Kidney (tissue), 14 donors: ENCODE data around the gene PITPNC1. TPM values are rescaled to one million over a fixed set of nuclear protein-coding genes. Genes with fewer than 3 reads are reported as not detected.

Experiments
- DNase-seq, 5 donors: peaks; one replicate each; pipeline ENCODE4 v3.0.0-alpha.2; 2013 to 2020
- FAIRE-seq: peaks from 2 replicates; lab custom pipeline; 2012; peaks lifted over from hg19 to GRCh38; lab: Jason Lieb, UNC
- H3K27ac ChIP-seq, 2 donors: one replicate each; pipeline ENCODE4 v1.7.0; 2013; ENCODE audit warnings: low read depth in 2 of 2, low read length in 2 of 2, inconsistent platforms in 1 of 2
- H3K27me3 ChIP-seq: one replicate; pipeline ENCODE4 v1.7.1; 2013; ENCODE audit warnings: low read length, inconsistent platforms; ENCODE audit not compliant: control insufficient read depth, insufficient read depth
- H3K36me3 ChIP-seq, 3 donors: one replicate each; pipeline versions ENCODE4 v1.7.0 to v1.7.1; 2013; ENCODE audit warnings: low read length in 3 of 3, control low read depth in 1 of 3, inconsistent platforms in 1 of 3; ENCODE audit not compliant: insufficient read depth in 3 of 3, control insufficient read depth in 2 of 3
- H3K4me1 ChIP-seq, 3 donors: one replicate each; pipeline versions ENCODE4 v1.7.0 to v1.7.1; 2013; ENCODE audit warnings: low read length in 3 of 3, inconsistent platforms in 1 of 3, low read depth in 1 of 3; ENCODE audit not compliant: control insufficient read depth in 2 of 3, insufficient read depth in 2 of 3
- H3K4me3 ChIP-seq, 3 donors: one replicate each; pipeline versions ENCODE4 v1.7.0 to v1.8.1; 2013; ENCODE audit warnings: low read length in 3 of 3, control low read depth in 1 of 3, inconsistent platforms in 1 of 3
- H3K9ac ChIP-seq, 3 donors: one replicate each; pipeline versions ENCODE4 v1.7.0 to v1.7.1; 2013; ENCODE audit warnings: low read length in 3 of 3, control low read depth in 1 of 3, inconsistent platforms in 1 of 3
- H3K9me3 ChIP-seq, 3 donors: one replicate each; pipeline versions ENCODE4 v1.7.0 to v1.7.1; 2013; ENCODE audit warnings: low read length in 3 of 3, control low read depth in 1 of 3, inconsistent platforms in 1 of 3; ENCODE audit not compliant: control insufficient read depth in 2 of 3, insufficient read depth in 1 of 3
- CTCF ChIP-seq: IDR thresholded peaks from 3 replicates; pipeline ENCODE4 v1.5.1; 2012; ENCODE audit warnings: mild to moderate bottlenecking, moderate library complexity, borderline replicate concordance; ENCODE audit not compliant: insufficient read depth; ENCODE audit errors: extremely low read depth
- intact Hi-C: fragments of 100-400 bp; cut with DNase I; formaldehyde crosslinking; loops from one replicate; pipeline ENCODE4 v1.11.1; 2022
- polyA plus RNA-seq: library from polyadenylated mRNA; stranded (reverse); fragments of 350-450 nt; fragmentation: Illumina TruSeq; extraction: RNeasy Lipid Tissue Mini Kit (QIAGEN cat#74804); gene quantifications from one replicate; pipeline ENCODE4 v1.2.3, GENCODE V29; 2014; ENCODE audit warnings: low read depth, low replicate concordance; ENCODE audit not compliant: insufficient read depth
- total RNA-seq: library from RNA; stranded (reverse); fragmentation: NEBNext Ultra II Directional; extraction: Animal tissue kit (Norgen Biotek cat#: 25700); gene quantifications from one replicate; pipeline ENCODE4 v1.2.1, GENCODE V29; 2021
- donor health status: control.
- donor health status: control.
- donor health status: control.
- donor health status: control.
- donor health status: control.
- donor health status: DM: yes; HTN: yes; CAD: no.
- donor health status: Normal renal cell carcinoma (clear cell type).

Gene PITPNC1
- total and polyA plus RNA-seq, 2 donors from 2014 or later = 14.2 to 41.3 TPM

GRCh38 chr17:67559381-67559966 lies 182.4 kb downstream of the PITPNC1 start:
- intact Hi-C loops = no loop called here
- no peak for FAIRE-seq
- Histone ChIP-seq H3K9ac (no peak overlapping the region), H3K27me3 (no peaks in the 10 kb centered on the region), H3K9me3 (no peaks in the 10 kb centered on the region), H3K4me1 (no peaks in the 10 kb centered on the region), H3K4me3 (no peak overlapping the region), H3K36me3 (no peaks in the 10 kb centered on the region), H3K27ac (no peak overlapping the region)
- DNase-seq = no peak
- peak; percentile 55 for TF ChIP-seq CTCF

GRCh38 chr17:67562005-67562404 lies 184.9 kb downstream of the PITPNC1 start:
- intact Hi-C loops = no loop called here
- no peak for TF ChIP-seq CTCF
- DNase-seq (no peak), FAIRE-seq (no peak)
- H3K9ac ChIP-seq = no peak overlapping the region
- H3K4me1 ChIP-seq = no peaks in the 10 kb centered on the region
- H3K36me3 ChIP-seq = no peaks in the 10 kb centered on the region
- H3K27ac ChIP-seq = no peak overlapping the region
- H3K27me3 ChIP-seq = no peaks in the 10 kb centered on the region
- H3K4me3 ChIP-seq = no peak overlapping the region
- no peaks in the 10 kb centered on the region for H3K9me3 ChIP-seq

GRCh38 chr17:67563692-67564228 lies 186.7 kb downstream of the PITPNC1 start:
- Histone ChIP-seq H3K4me1 (no peaks in the 10 kb centered on the region), H3K27ac (no peak overlapping the region), H3K9me3 (no peaks in the 10 kb centered on the region), H3K27me3 (no peaks in the 10 kb centered on the region), H3K9ac (no peak overlapping the region), H3K4me3 (no peak overlapping the region), H3K36me3 (no peaks in the 10 kb centered on the region)
- intact Hi-C loops = no loop called here
- FAIRE-seq = no peak
- TF ChIP-seq CTCF = no peak
- no peak for DNase-seq
